HUES48 (cell line): Measurements from ENCODE around the gene ATP8B1.

ENCODE experiments used
- H3K27ac ChIP-seq: one replicate; pipeline ENCODE4 v1.7.0; 2013; ENCODE audit warnings: low read depth, low read length, inconsistent platforms
- H3K27me3 ChIP-seq: 2 replicates; pipeline ENCODE4 v1.6.1; 2013; ENCODE audit warnings: mild to moderate bottlenecking, low read length; ENCODE audit not compliant: control insufficient read depth, insufficient read depth
- H3K36me3 ChIP-seq: 2 replicates; pipeline ENCODE4 v1.6.1; 2013; ENCODE audit warnings: low read length; ENCODE audit not compliant: control insufficient read depth, insufficient read depth
- H3K4me1 ChIP-seq: 2 replicates; pipeline ENCODE4 v1.6.1; 2013; ENCODE audit warnings: mild to moderate bottlenecking, low read length; ENCODE audit not compliant: control insufficient read depth, insufficient read depth
- H3K4me3 ChIP-seq: 2 replicates; pipeline ENCODE4 v1.5.1; 2013; ENCODE audit warnings: mild to moderate bottlenecking, low read depth, low read length
- H3K9ac ChIP-seq: 2 replicates; pipeline ENCODE4 v1.6.1; 2013; ENCODE audit warnings: mild to moderate bottlenecking, low read depth, low read length, moderate library complexity
- H3K9me3 ChIP-seq: 2 replicates; pipeline ENCODE4 v1.6.1; 2013; ENCODE audit warnings: low read length; ENCODE audit not compliant: control insufficient read depth, insufficient read depth

Gene ATP8B1

DNA sequence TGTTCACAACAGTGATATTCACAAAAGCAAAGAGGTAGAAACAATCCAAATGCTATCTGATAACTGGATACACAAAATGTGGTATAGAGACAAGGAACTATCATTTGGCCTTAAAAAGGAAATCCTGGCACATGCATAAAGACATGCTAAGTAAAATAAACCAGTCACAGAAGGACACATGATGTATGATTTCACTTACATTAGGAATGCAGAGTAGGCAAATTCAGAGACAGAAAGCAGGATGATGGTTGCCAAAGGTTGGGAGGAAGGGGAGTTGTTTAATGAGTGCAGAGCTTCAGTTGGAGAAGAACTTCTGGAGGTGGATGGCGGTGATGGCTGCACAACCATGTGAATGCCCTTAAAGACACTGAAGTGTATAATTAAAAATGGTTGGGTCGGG is 38.1 kb downstream of the ATP8B1 start:
- H3K9ac ChIP-seq = no peak overlapping the region
- H3K36me3 ChIP-seq = no peaks in the 10 kb centered on the region
- no peaks in the 10 kb centered on the region for H3K9me3 ChIP-seq
- no peak overlapping the region for H3K4me3 ChIP-seq
- H3K27me3 ChIP-seq = no peaks in the 10 kb centered on the region
- no peak overlapping the region for H3K27ac ChIP-seq
- H3K4me1 ChIP-seq = no peaks in the 10 kb centered on the region

DNA sequence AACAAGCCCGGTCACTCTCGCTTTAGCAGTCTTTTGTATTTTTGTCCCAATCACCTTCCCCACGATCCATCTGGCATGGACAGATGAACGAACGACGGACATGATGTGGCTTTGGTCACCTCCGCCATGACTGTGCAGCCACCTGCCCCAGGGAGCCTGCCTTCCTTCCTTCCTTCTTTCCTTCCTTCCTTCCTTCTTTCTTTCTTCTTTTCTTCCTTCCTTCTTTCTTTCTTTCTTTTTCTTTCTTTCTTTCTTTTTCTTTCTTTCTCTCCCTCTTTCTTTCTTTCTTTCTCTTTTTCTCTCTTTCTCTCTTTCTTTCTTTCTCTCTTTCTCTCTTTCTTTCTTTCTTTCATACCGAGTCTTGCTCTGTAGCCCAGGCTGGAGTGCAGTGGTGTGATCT is 39.0 kb downstream of the ATP8B1 start:
- no peaks in the 10 kb centered on the region for H3K36me3 ChIP-seq
- no peak overlapping the region for H3K27ac ChIP-seq
- no peak overlapping the region for H3K9ac ChIP-seq
- no peak overlapping the region for H3K4me3 ChIP-seq
- no peaks in the 10 kb centered on the region for H3K4me1 ChIP-seq
- no peaks in the 10 kb centered on the region for H3K9me3 ChIP-seq
- H3K27me3 ChIP-seq = no peaks in the 10 kb centered on the region

DNA sequence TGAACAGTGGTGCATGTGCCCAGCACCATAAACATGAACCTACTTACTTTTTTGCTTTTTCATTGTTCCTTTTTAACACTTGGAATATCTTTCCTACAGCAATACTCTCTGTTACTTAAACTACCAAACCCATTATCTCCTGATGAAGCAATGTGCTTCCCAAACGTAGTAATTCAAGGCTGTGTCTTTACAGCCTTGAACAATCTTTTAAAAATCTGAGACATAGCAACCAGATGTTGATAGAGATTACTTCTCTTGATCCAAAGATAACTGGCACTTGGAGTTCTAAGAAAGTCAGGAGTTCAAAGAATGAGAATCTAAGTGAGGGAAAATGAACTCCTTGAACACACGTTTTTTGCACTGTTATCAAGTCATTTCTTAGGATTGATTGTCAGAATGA is 40.4 kb downstream of the ATP8B1 start:
- H3K27me3 ChIP-seq = no peaks in the 10 kb centered on the region
- H3K4me3 ChIP-seq = no peak overlapping the region
- H3K27ac ChIP-seq = no peak overlapping the region
- H3K9me3 ChIP-seq = no peaks in the 10 kb centered on the region; the same call in 1 of the 2 replicates
- H3K9ac ChIP-seq = no peak overlapping the region
- H3K36me3 ChIP-seq = no peaks in the 10 kb centered on the region
- no peaks in the 10 kb centered on the region for H3K4me1 ChIP-seq

DNA sequence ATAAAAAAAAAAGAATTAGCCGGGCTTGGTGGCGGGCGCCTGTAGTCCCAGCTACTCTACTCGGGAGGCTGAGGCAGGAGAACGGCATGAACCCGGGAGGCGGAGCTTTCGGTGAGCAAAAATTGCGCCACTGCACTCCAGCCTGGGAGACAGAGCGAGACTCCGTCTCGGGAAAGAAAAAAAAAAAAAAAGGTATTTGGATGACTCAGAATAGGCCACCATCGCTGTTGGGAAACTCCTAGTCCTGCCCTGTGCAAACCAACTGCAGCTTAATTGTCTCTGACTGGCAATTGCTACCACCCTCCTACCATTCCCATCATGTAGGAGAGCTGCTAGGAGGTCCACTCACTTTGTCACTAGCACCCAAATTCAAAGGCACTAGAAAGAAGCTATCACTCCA is 43.5 kb downstream of the ATP8B1 start:
- no peak overlapping the region for H3K4me3 ChIP-seq
- H3K27ac ChIP-seq = no peak overlapping the region
- H3K9me3 ChIP-seq = no peaks in the 10 kb centered on the region; the same call in 1 of the 2 replicates
- H3K9ac ChIP-seq = no peak overlapping the region
- H3K36me3 ChIP-seq = no peaks in the 10 kb centered on the region
- no peaks in the 10 kb centered on the region for H3K4me1 ChIP-seq
- no peaks in the 10 kb centered on the region for H3K27me3 ChIP-seq

DNA sequence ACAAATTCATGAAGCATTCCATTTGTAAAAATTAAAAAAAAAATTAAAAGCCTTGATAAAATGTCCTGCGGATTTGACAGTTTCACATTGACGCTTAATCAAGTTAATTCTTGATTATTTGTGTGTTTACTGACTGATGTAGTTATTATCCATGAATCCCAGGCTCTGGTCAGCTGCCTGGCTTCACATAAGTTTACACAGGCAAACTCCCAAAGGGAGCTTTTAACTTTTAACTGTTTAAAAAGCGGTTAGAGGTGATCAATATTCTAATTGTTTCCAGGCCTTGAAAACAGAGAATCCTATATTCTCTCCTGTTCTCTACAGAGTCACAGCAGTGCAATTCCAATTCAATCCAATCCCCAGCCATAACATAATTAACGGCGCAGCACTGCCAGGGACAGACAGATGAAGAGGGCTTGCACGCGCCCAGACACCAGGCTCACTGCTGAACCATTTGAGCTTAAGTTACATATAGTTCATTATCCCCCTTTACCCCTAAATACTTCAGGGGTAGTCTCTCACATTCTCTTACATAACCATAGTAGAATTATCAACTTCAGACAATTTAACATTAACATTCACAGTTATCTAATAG is 47.5 kb downstream of the ATP8B1 start:
- Histone ChIP-seq H3K27ac (no peak overlapping the region), H3K4me1 (no peaks in the 10 kb centered on the region), H3K9ac (no peak overlapping the region), H3K27me3 (no peaks in the 10 kb centered on the region), H3K9me3 (no peaks in the 10 kb centered on the region; the same call in 1 of the 2 replicates), H3K36me3 (no peaks in the 10 kb centered on the region), H3K4me3 (no peak overlapping the region)

DNA sequence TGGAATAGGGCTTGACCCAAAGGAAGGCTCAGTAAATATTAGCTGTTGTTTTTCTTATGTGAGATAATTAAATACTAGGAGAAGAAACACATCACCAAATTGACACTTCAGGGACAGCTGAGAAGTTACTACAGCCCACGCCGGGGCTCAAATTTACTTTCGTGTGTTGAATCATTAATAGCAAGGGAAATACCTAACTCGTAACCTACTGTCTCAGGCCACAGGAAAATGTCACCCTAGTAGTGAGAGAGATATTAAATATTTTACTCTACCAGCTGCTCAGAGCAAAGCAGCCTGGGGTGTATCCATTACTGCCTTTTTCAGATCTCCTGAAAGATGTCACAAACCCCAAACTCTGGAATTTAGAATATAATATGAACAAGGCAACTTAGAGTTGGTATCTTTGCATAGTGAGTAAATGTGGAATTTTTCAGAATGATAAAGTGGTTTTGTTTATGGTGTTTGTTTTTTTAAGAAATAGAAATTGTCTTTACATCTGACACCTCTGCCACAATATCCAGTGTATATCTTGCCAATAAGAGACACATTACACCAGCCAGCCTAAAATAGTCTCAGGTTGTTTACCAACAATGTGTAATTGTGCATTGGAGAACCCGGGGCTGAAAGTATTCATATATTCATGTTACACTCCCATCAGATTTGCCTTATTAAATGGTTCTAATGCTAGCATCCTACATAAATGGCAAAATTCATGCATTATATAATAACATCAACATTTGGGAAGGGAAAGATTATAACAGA is 48.4 kb downstream of the ATP8B1 start:
- H3K4me3 ChIP-seq = no peak overlapping the region
- no peaks in the 10 kb centered on the region for H3K36me3 ChIP-seq
- no peaks in the 10 kb centered on the region; the same call in 1 of the 2 replicates for H3K9me3 ChIP-seq
- H3K27ac ChIP-seq = no peak overlapping the region
- no peak overlapping the region for H3K9ac ChIP-seq
- H3K27me3 ChIP-seq = no peaks in the 10 kb centered on the region
- H3K4me1 ChIP-seq = no peaks in the 10 kb centered on the region

DNA sequence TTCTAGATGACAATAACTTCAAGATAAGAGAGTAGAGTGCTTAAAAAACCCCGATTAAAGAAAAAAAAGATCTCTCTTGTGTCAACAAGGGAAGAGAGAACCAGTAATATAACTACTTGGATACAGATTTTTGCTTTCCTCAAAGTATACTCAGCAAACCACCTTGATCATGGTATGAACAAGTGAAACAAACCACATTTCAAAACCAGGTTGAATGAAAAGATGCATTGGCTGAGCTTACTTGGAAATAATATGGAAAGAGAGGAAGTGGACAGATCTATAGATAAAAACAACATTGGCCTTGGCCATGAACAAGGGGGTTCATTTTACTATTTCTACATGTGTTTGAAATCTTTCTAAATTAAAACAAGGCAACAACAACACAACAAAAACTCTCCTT is 50.1 kb downstream of the ATP8B1 start:
- Histone ChIP-seq H3K4me1 (peaks cover 14% of the 10 kb centered on the region), H3K27ac (no peak overlapping the region), H3K9me3 (no peaks in the 10 kb centered on the region)

DNA sequence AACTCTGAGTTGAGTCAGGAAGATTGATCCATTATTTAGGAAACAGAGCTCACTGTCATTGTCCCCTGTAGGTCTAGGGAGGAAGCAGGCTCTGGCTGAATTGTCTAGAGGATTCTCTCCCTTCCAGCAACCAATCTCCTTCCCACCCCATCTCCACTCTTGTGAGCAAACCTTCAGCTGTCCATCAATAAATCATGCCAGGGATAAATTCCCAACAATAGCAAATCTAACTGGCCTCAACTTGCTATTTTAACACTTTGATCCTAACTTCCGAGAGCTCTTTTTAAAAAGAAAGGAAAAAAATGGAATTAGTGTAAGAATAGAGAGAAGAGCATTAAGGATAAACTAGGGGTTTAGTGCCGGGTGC is 53.5 kb downstream of the ATP8B1 start:
- no peaks in the 10 kb centered on the region for H3K36me3 ChIP-seq
- no peak overlapping the region for H3K9ac ChIP-seq
- H3K9me3 ChIP-seq = no peaks in the 10 kb centered on the region
- H3K4me3 ChIP-seq = no peak overlapping the region
- H3K27me3 ChIP-seq = no peaks in the 10 kb centered on the region
- H3K27ac ChIP-seq = no peak overlapping the region
- peaks cover 19% of the 10 kb centered on the region for H3K4me1 ChIP-seq

More for the DNA sequence above, 50.1 kb downstream of the ATP8B1 start:
- Histone ChIP-seq H3K4me3 (no peak overlapping the region), H3K27me3 (no peaks in the 10 kb centered on the region), H3K36me3 (no peaks in the 10 kb centered on the region), H3K9ac (no peak overlapping the region)

DNA sequence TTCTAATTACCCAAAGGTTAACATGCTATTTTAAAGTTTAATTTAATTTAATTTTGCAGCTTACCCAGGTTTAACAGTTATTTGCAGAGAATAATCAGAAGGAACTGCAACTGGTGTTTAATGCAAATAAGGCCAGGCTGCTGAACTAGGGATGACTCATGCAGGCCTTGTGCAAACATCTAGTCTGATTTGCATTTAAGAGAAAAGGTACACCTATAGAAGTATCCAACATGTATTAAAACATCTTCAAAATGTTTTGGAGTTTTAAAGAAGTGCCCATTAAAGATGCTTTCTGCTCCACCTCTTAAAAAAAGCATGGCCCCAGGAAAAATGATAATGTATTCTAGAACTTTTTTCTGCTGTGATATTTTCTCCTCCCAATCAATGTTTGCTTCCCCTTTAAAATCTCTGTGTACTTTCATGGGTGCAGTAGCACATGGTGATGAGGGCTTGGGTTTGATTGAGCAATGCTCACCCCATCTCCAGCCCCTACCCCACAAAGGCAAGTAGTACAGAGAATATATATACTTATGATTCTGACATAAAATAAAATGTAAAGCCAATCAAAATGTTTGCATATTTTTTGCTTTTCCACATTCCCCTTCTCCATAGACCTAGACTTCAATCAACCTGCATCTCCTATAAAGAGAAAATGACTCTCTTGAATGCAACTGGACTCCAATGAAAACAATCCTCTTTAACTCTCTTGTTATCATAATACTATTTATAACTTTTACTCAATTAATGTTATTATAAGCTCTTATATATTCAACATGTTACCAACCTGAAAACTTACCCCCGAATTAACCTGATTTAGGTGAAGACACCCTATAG is 54.1 kb downstream of the ATP8B1 start:
- H3K9ac ChIP-seq = no peak overlapping the region
- no peak overlapping the region for H3K4me3 ChIP-seq
- H3K36me3 ChIP-seq = no peaks in the 10 kb centered on the region
- no peaks in the 10 kb centered on the region for H3K9me3 ChIP-seq
- peak overlapping the region; percentile 60 for H3K27ac ChIP-seq
- H3K27me3 ChIP-seq = no peaks in the 10 kb centered on the region
- H3K4me1 ChIP-seq = peaks cover 19% of the 10 kb centered on the region

DNA sequence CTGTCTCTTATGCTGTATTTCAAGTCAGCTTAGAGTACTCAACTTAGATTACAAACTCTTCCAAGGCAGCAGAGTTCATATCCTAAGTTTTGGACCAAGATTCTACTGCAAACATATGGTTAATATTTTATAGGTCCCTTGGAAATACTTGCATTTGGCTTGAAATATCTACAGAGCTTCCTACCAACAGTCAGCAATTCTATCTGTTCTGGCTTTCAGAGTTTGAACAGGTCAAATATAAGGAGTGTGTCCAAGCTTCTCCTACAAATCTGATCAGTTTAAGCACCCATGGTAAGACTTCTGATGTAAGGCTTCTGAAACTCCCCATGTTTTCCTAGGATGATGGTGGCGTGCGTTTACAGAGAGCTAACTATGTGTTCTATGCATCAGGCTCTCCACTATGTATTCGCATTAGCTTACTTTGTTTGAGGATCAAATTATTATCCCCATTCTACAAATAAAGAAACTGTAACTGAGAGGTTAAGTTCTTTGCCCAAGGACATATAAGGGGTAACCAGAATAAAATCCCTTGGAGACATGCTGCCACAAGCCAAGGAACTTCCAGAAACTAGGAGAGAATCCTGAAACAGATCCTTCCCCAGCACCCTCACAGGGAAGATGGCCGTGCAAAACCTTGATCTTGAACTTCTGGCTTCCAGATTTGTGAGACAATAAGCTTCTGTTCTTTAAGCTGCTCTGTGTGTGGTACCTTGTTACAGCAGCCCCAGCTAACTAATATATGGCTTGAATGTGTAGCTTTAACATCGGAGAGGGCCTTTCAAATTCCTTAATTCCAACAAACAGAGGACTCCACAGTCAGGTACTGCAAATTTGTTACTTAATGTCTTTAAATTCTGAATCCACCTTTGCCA is 55.1 kb downstream of the ATP8B1 start:
- no peak overlapping the region for H3K9ac ChIP-seq
- no peaks in the 10 kb centered on the region for H3K9me3 ChIP-seq
- no peaks in the 10 kb centered on the region for H3K27me3 ChIP-seq
- no peak overlapping the region for H3K4me3 ChIP-seq
- no peaks in the 10 kb centered on the region for H3K36me3 ChIP-seq
- H3K27ac ChIP-seq = peak overlapping the region; percentile 60
- H3K4me1 ChIP-seq = peaks cover 24% of the 10 kb centered on the region
